Measurements from ENCODE around the gene HEPN1.

- TF ChIP-seq GABPA (IDR thresholded peaks at IDR 0.05; ENCODE audit: low read depth) = no peak
- TF ChIP-seq CTCF (IDR thresholded peaks at IDR 0.05 in 2 of 3, conservative IDR thresholded peaks at IDR 0.05 in 1 of 3; ENCODE audit: control insufficient read depth in 2 of 3, extremely low read depth in 1 of 3, insufficient read depth in 1 of 3, low read depth in 3 of 3, low read length in 3 of 3) = no peak
- no peak for TF ChIP-seq JUND (IDR thresholded peaks at IDR 0.05; ENCODE audit: low read depth, low read length)
- no peak for TF ChIP-seq POLR2A (IDR thresholded peaks at IDR 0.05; ENCODE audit: low read depth, low read length)
- TF ChIP-seq STAT1 (conservative IDR thresholded peaks at IDR 0.05) = no peak
Measured at GRCh38 chr11:124937336-124937935, 18.4 kb downstream of the HEPN1 start.

Measured in GM12878 (cell line).